ENCODE results near the gene ECI2.

The ECI2 gene

GRCh38 chr6:4164456-4164855, 29.1 kb upstream of the ECI2 start:
- in situ Hi-C loops (cut with HindIII; ENCODE audit: low sequenced_read_pairs) = no loop called here
- no peak overlapping the region for H3K4me3 ChIP-seq (ENCODE audit: low read depth, low read length)
- TF ChIP-seq CTCF (IDR thresholded peaks at IDR 0.05; ENCODE audit: low read depth, low read length) = no peak
- no peak for DNase-seq (ENCODE audit: low read depth, low spot score)

- H3K4me3 ChIP-seq (ENCODE audit: low read depth, low read length) = no peak overlapping the region
- no peak for DNase-seq (ENCODE audit: low read depth, low spot score)
- no peak for TF ChIP-seq CTCF (IDR thresholded peaks at IDR 0.05; ENCODE audit: low read depth, low read length)
- in situ Hi-C loops (cut with HindIII; ENCODE audit: low sequenced_read_pairs) = no loop called here
Observed at GRCh38 chr6:4164117-4164442, 28.7 kb upstream of the ECI2 start.

GRCh38 chr6:4163408-4164116, 28.2 kb upstream of the ECI2 start:
- no peak overlapping the region for H3K4me3 ChIP-seq (ENCODE audit: low read depth, low read length)
- DNase-seq (ENCODE audit: low read depth, low spot score) = no peak
- in situ Hi-C loops (cut with HindIII; ENCODE audit: low sequenced_read_pairs) = no loop called here
- no peak for TF ChIP-seq CTCF (IDR thresholded peaks at IDR 0.05; ENCODE audit: low read depth, low read length)

- TF ChIP-seq CTCF (IDR thresholded peaks at IDR 0.05; ENCODE audit: low read depth, low read length) = no peak
- no peak overlapping the region for H3K4me3 ChIP-seq (ENCODE audit: low read depth, low read length)
- in situ Hi-C loops (cut with HindIII; ENCODE audit: low sequenced_read_pairs) = no loop called here
- DNase-seq (ENCODE audit: low read depth, low spot score) = no peak
Observed at GRCh38 chr6:4162370-4162769, 27.0 kb upstream of the ECI2 start.

- no peak for TF ChIP-seq CTCF (IDR thresholded peaks at IDR 0.05; ENCODE audit: low read depth, low read length)
- in situ Hi-C loops (cut with HindIII; ENCODE audit: low sequenced_read_pairs) = no loop called here
- no peak for DNase-seq (ENCODE audit: low read depth, low spot score)
- H3K4me3 ChIP-seq (ENCODE audit: low read depth, low read length) = no peak overlapping the region
Observed at GRCh38 chr6:4159491-4159890, 24.1 kb upstream of the ECI2 start.

GRCh38 chr6:4157506-4157905, 22.1 kb upstream of the ECI2 start:
- DNase-seq (ENCODE audit: low read depth, low spot score) = no peak
- H3K4me3 ChIP-seq (ENCODE audit: low read depth, low read length) = no peak overlapping the region
- no peak for TF ChIP-seq CTCF (IDR thresholded peaks at IDR 0.05; ENCODE audit: low read depth, low read length)
- in situ Hi-C loops (cut with HindIII; ENCODE audit: low sequenced_read_pairs) = no loop called here
